ENCODE results near the gene TAOK2.
"Not testable (repeated sequence)": the region's sequence is repeated elsewhere in the genome, so short reads cannot be mapped to it uniquely, and the experiment has no call there.

The TAOK2 gene

GRCh38 chr16:30004811-30005242, 31.2 kb downstream of the TAOK2 start:
- no peak for DNase-seq

- DNase-seq, result peak in 1 of 4 experiments; percentile 32
These were observed 31.9 kb downstream of the TAOK2 start for GRCh38 chr16:30005341-30006094.

GRCh38 chr16:30006095-30006473, 32.4 kb downstream of the TAOK2 start:
- no peak for DNase-seq

GRCh38 chr16:30006659-30007377, 33.1 kb downstream of the TAOK2 start:
- DNase-seq, result no peak

- no peak for DNase-seq
These were observed 33.8 kb downstream of the TAOK2 start for GRCh38 chr16:30007378-30007895.

GRCh38 chr16:30009085-30009862, 35.6 kb downstream of the TAOK2 start:
- DNase-seq, result no peak

- no peak for DNase-seq
These were observed 36.5 kb downstream of the TAOK2 start for GRCh38 chr16:30009990-30010843.

- DNase-seq, result peak in 3 of 4 experiments; percentile 10 to 40 (median 26)
These were observed 37.4 kb downstream of the TAOK2 start, which contains the start of gene DOC2A for GRCh38 chr16:30010844-30011713. TSS of gene DOC2A (minus strand) at chr16:30011027. CDS start at chr16:30010222, 805 bp downstream.

GRCh38 chr16:30011714-30012504, 38.2 kb downstream of the TAOK2 start:
- no peak for DNase-seq

- not testable (repeated sequence) for DNase-seq
These were observed 38.9 kb downstream of the TAOK2 start for GRCh38 chr16:30012598-30012997.

- DNase-seq, result not testable (repeated sequence)
These were observed 41.8 kb downstream of the TAOK2 start for GRCh38 chr16:30015450-30015849.

GRCh38 chr16:30016555-30017276, 43.0 kb downstream of the TAOK2 start:
- DNase-seq, result no peak

GRCh38 chr16:30017277-30017656, 43.6 kb downstream of the TAOK2 start:
- no peak for DNase-seq

GRCh38 chr16:30017937-30018336, 44.3 kb downstream of the TAOK2 start:
- DNase-seq, result not testable (repeated sequence)

- DNase-seq, result no peak
These were observed 45.1 kb downstream of the TAOK2 start for GRCh38 chr16:30018731-30019158.

GRCh38 chr16:30022887-30023286, 49.2 kb downstream of the TAOK2 start, which contains the start of gene C16orf92:
TSS of gene C16orf92 (plus strand) at chr16:30023198. CDS start at chr16:30023341, 143 bp downstream.
- DNase-seq, result no peak

GRCh38 chr16:30023586-30023985, 49.9 kb downstream of the TAOK2 start:
- DNase-seq, result no peak

- no peak for DNase-seq
These were observed 50.8 kb downstream of the TAOK2 start for GRCh38 chr16:30024451-30024850.

GRCh38 chr16:30025156-30025555, 51.5 kb downstream of the TAOK2 start:
- no peak for DNase-seq
